Measurements from ENCODE around the gene RBM33.
"Not testable (repeated sequence)": the region's sequence is repeated elsewhere in the genome, so short reads cannot be mapped to it uniquely, and the experiment has no call there.

- not testable (repeated sequence) for TF ChIP-seq POLR2AphosphoS5 (IDR thresholded peaks at IDR 0.05; ENCODE audit: borderline replicate concordance, low read depth, low read length); EZH2 (IDR thresholded peaks at IDR 0.05)
Observed at GRCh38 chr7:155688237-155688636, 43.8 kb downstream of the RBM33 start.
